Tibial nerve (tissue), 4 donors: Measurements from ENCODE around the gene JPH2. TPM values are rescaled to one million over a fixed set of nuclear protein-coding genes. Genes with fewer than 3 reads are reported as not detected.

Experiments used
- DNase-seq, 2 donors: peaks; one replicate each; pipeline ENCODE4 v3.0.0-alpha.2; 2019; ENCODE audit warnings: low spot score in 2 of 2
- H3K27ac ChIP-seq, 4 donors: fragments of 200-600 bp; sonication (generic) in 3 of 4; one replicate each; pipeline ENCODE4 v1.5.1; 2017 to 2019; ENCODE audit warnings: mild to moderate bottlenecking in 1 of 4
- H3K27me3 ChIP-seq, 2 donors: fragments of 200-600 bp; sonication (generic) in 1 of 2; one replicate each; pipeline versions ENCODE4 v1.5.1 to v1.6.0; 2017 to 2019
- H3K36me3 ChIP-seq, 3 donors: fragments of 200-600 bp; sonication (generic); one replicate each; pipeline ENCODE4 v1.5.1; 2018 to 2019
- H3K4me1 ChIP-seq, 4 donors: fragments of 200-600 bp; sonication (generic) in 3 of 4; one replicate each; pipeline ENCODE4 v1.5.1; 2017 to 2019
- H3K4me3 ChIP-seq, 4 donors: fragments of 200-600 bp; sonication (generic) in 3 of 4; one replicate each; pipeline ENCODE4 v1.5.1; 2017 to 2019; ENCODE audit warnings: mild to moderate bottlenecking in 1 of 4, moderate library complexity in 1 of 4
- H3K9me3 ChIP-seq, 4 donors: fragments of 200-600 bp; sonication (generic) in 3 of 4; one replicate each; pipeline ENCODE4 v1.5.1; 2017 to 2019
- CTCF ChIP-seq, 5 experiments: fragments of 200-600 bp in 3 of 5; fragments of 450-650 bp in 2 of 5; sonication (generic) in 3 of 5; IDR thresholded peaks; one replicate each; pipeline ENCODE4 v1.5.1; 2016 to 2019; ENCODE audit warnings: antibody characterized with exemption in 5 of 5, mild to moderate bottlenecking in 3 of 5, moderate library complexity in 2 of 5
- EP300 ChIP-seq, 2 donors: sonication (generic); formaldehyde crosslinking; IDR thresholded peaks; one replicate each; pipeline ENCODE4 v1.6.1; 2017; ENCODE audit warnings: antibody characterized with exemption in 2 of 2, mild to moderate bottlenecking in 1 of 2
- POLR2A ChIP-seq, 2 donors: fragments of 450-650 bp; IDR thresholded peaks; one replicate each; pipeline ENCODE4 v1.6.1; 2017; ENCODE audit warnings: antibody characterized with exemption in 2 of 2, mild to moderate bottlenecking in 2 of 2, moderate library complexity in 2 of 2
- WGBS, 2 donors: methylation state at CpG; one replicate each; pipeline ENCODE4 v1.1.5; 2018; 5-methylcytosine and 5-hydroxymethylcytosine counted together
- total RNA-seq, 4 donors: library from RNA; depleted of rRNA; stranded (reverse); fragments of >200 nt; gene quantifications; one replicate each; pipeline ENCODE4 v1.1.0, GENCODE V29; 2016

The JPH2 gene
- total RNA-seq, 4 donors from 2014 or later: 3.1 to 6.3 (median 5.3) TPM

- H3K4me1 ChIP-seq: peaks cover 0 to 4% (median 0%) of the 10 kb centered on the region in 4 donors
- no peak overlapping the region for H3K27ac ChIP-seq
- H3K4me3 ChIP-seq: no peak overlapping the region
- no peak for DNase-seq
- H3K36me3 ChIP-seq: peaks cover 0 to 36% (median 0%) of the 10 kb centered on the region in 3 donors
- 67% methylated on average over 7 of the region's 7 CpGs for WGBS, 2 donors
- TF ChIP-seq CTCF (IDR thresholded peaks at IDR 0.05) (no peak), POLR2A (IDR thresholded peaks at IDR 0.05) (no peak)
- H3K9me3 ChIP-seq: no peaks in the 10 kb centered on the region
- H3K27me3 ChIP-seq: no peaks in the 10 kb centered on the region
These were observed 35.8 kb upstream of the JPH2 start for GRCh38 chr20:44222633-44223368.

- Histone ChIP-seq H3K27ac (no peak overlapping the region), H3K4me1 (peaks cover 0 to 9% (median 3%) of the 10 kb centered on the region in 4 donors), H3K36me3 (peaks cover 0 to 36% (median 0%) of the 10 kb centered on the region in 3 donors), H3K27me3 (no peaks in the 10 kb centered on the region), H3K4me3 (no peak overlapping the region), H3K9me3 (no peaks in the 10 kb centered on the region)
- WGBS, 2 donors: 95 to 96% methylated on average over 5 of the region's 5 CpGs
- no peak for TF ChIP-seq CTCF (IDR thresholded peaks at IDR 0.05)
- TF ChIP-seq EP300 (IDR thresholded peaks at IDR 0.05): no peak
- TF ChIP-seq POLR2A (IDR thresholded peaks at IDR 0.05): no peak
- DNase-seq: no peak
These were observed 35.0 kb upstream of the JPH2 start for GRCh38 chr20:44222027-44222426.

GRCh38 chr20:44221368-44221954, 34.5 kb upstream of the JPH2 start:
- peaks cover 0 to 37% (median 0%) of the 10 kb centered on the region in 3 donors for H3K36me3 ChIP-seq
- no peaks in the 10 kb centered on the region for H3K27me3 ChIP-seq
- no peaks in the 10 kb centered on the region for H3K9me3 ChIP-seq
- H3K4me3 ChIP-seq: no peak overlapping the region
- H3K27ac ChIP-seq: no peak overlapping the region
- H3K4me1 ChIP-seq: peaks cover 0 to 9% (median 3%) of the 10 kb centered on the region in 4 donors
- TF ChIP-seq EP300 (IDR thresholded peaks at IDR 0.05) (no peak), POLR2A (IDR thresholded peaks at IDR 0.05) (no peak), CTCF (IDR thresholded peaks at IDR 0.05) (no peak)
- no peak for DNase-seq
- WGBS, 2 donors: 88 to 89% methylated on average over 3 of the region's 3 CpGs

- DNase-seq: no peak
- no peaks in the 10 kb centered on the region for H3K27me3 ChIP-seq
- H3K36me3 ChIP-seq: peaks cover 0 to 33% (median 0%) of the 10 kb centered on the region in 3 donors
- H3K4me1 ChIP-seq: peaks cover 0 to 16% (median 3%) of the 10 kb centered on the region in 4 donors
- no peak overlapping the region for H3K4me3 ChIP-seq
- WGBS, 2 donors: 57 to 62% methylated on average over 6 of the region's 6 CpGs
- H3K27ac ChIP-seq: no peak overlapping the region
- TF ChIP-seq EP300 (IDR thresholded peaks at IDR 0.05) (no peak), CTCF (IDR thresholded peaks at IDR 0.05) (no peak), POLR2A (IDR thresholded peaks at IDR 0.05) (no peak)
- H3K9me3 ChIP-seq: no peaks in the 10 kb centered on the region
These were observed 32.8 kb upstream of the JPH2 start for GRCh38 chr20:44219791-44220190.

GRCh38 chr20:44219170-44219730, 32.3 kb upstream of the JPH2 start:
- no peak for DNase-seq
- H3K27ac ChIP-seq: no peak overlapping the region
- no peaks in the 10 kb centered on the region for H3K27me3 ChIP-seq
- TF ChIP-seq EP300 (IDR thresholded peaks at IDR 0.05): no peak
- TF ChIP-seq POLR2A (IDR thresholded peaks at IDR 0.05): no peak
- no peak for TF ChIP-seq CTCF (IDR thresholded peaks at IDR 0.05)
- peaks cover 0 to 17% (median 3%) of the 10 kb centered on the region in 4 donors for H3K4me1 ChIP-seq
- peaks cover 0 to 32% (median 0%) of the 10 kb centered on the region in 3 donors for H3K36me3 ChIP-seq
- WGBS, 2 donors: 54 to 55% methylated on average over 5 of the region's 5 CpGs
- no peak overlapping the region for H3K4me3 ChIP-seq
- H3K9me3 ChIP-seq: no peaks in the 10 kb centered on the region
